NT2/D1 (cell line): ENCODE measurements around the gene RNF115.

Experiments used
- DNase-seq: peaks from one replicate; pipeline ENCODE4 v3.0.0-alpha.2; 2011; ENCODE audit warnings: low read depth, low spot score
- H3K27me3 ChIP-seq: 2 replicates; pipeline ENCODE4 v1.6.0; 2011; ENCODE audit warnings: mild to moderate bottlenecking; ENCODE audit not compliant: insufficient read length, insufficient read depth
- H3K36me3 ChIP-seq: 2 replicates; pipeline ENCODE4 v1.6.1; 2011; ENCODE audit warnings: mild to moderate bottlenecking, low read length, mixed read lengths; ENCODE audit not compliant: insufficient read depth, insufficient read length
- H3K4me1 ChIP-seq: 2 replicates; pipeline ENCODE4 v1.5.1; 2011; ENCODE audit not compliant: insufficient read depth, insufficient read length
- H3K4me3 ChIP-seq: 2 replicates; pipeline ENCODE4 v1.5.1; 2011; ENCODE audit warnings: low read depth; ENCODE audit not compliant: insufficient read length
- H3K9ac ChIP-seq: 2 replicates; pipeline ENCODE4 v1.6.0; 2011; ENCODE audit warnings: low read depth; ENCODE audit not compliant: insufficient read length
- H3K9me3 ChIP-seq: 2 replicates; pipeline ENCODE4 v1.5.1; 2011; ENCODE audit warnings: mild to moderate bottlenecking, low read length; ENCODE audit not compliant: insufficient read depth
- SUZ12 ChIP-seq: IDR thresholded peaks from 2 replicates; pipeline ENCODE4 v1.6.1; 2011; ENCODE audit not compliant: insufficient read length, insufficient read depth; ENCODE audit errors: extremely low read depth
- YY1 ChIP-seq: IDR thresholded peaks from 2 replicates; pipeline ENCODE4 v1.6.1; 2011; ENCODE audit not compliant: insufficient read length, insufficient read depth
- ZNF274 ChIP-seq: IDR thresholded peaks from 2 replicates; pipeline ENCODE4 v1.6.1; 2011; ENCODE audit warnings: mild to moderate bottlenecking, low read depth, low read length

Gene RNF115

DNA sequence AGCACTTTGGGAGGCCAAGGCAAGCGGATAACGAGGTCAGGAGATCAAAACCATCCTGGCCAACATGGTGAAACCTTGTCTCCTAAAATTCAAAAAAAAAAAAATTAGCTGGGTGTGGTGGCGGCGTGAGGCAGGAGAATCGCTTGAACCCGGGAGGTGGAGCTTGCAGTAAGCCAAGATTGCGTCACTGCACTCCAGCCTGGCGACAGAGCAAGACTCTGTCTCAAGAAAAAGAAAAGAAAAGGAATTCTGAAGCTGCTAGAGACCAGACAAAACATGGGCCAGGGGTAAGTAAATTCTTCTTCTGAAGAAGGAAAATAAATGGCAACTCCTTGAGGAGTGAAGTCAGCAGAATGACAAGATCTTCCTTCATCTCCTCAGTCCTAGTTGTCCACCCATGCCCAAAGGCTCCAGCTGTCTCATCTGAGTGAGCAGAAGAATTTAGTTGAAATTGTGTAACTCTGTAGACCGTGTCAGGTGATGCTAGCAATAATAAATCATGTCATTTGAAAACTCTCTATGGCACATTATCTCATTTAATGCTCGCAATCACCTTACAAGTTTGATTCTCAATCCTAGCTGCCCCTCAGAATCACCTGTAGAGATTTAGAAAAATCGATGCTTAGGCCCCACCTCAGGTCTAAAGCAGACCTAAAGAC, 131.0 kb downstream of the RNF115 start:
- TF ChIP-seq YY1 = no peak
- H3K4me3 ChIP-seq = no peak overlapping the region
- DNase-seq = no peak
- no peaks in the 10 kb centered on the region for H3K36me3 ChIP-seq
- H3K9me3 ChIP-seq = no peaks in the 10 kb centered on the region
- H3K27me3 ChIP-seq = peaks cover 4% of the 10 kb centered on the region
- no peaks in the 10 kb centered on the region for H3K4me1 ChIP-seq
- H3K9ac ChIP-seq = no peak overlapping the region

- DNase-seq = peak; percentile 23
- H3K9me3 ChIP-seq = no peaks in the 10 kb centered on the region
Measured at GRCh38 chr1:145690587-145691558, 133.0 kb downstream of the RNF115 start.

DNA sequence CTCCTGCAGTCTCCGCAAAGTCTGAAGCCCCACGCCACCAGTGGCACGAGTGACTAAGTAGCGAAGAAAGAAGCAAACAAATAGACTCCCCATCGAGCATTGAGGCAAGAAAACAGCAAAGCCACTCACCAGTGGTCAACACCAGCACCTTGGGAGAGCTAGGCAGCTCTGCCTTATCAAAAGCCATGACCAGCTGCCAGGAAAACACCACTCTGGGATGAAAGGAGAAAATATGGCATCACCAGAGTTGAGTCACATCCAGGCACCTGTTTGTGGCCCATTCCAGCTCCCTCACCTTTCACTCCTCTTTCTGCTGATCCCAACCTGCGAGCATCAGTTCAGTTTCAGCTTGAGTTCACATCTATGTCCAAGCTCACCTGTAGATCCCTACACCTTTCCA, 134.0 kb downstream of the RNF115 start:
- DNase-seq = no peak
- TF ChIP-seq ZNF274 (no peak), YY1 (no peak), SUZ12 (no peak)
- no peaks in the 10 kb centered on the region for H3K36me3 ChIP-seq
- H3K9ac ChIP-seq = no peak overlapping the region
- no peaks in the 10 kb centered on the region for H3K9me3 ChIP-seq
- H3K4me1 ChIP-seq = no peaks in the 10 kb centered on the region
- no peaks in the 10 kb centered on the region for H3K27me3 ChIP-seq
- no peak overlapping the region for H3K4me3 ChIP-seq

More at GRCh38 chr1:145690587-145691558, 133.0 kb downstream of the RNF115 start:
- peaks cover 3% of the 10 kb centered on the region for H3K27me3 ChIP-seq
- no peak overlapping the region for H3K4me3 ChIP-seq
- no peak overlapping the region for H3K9ac ChIP-seq
- H3K4me1 ChIP-seq = no peaks in the 10 kb centered on the region
- TF ChIP-seq ZNF274 (no peak), SUZ12 (no peak), YY1 (no peak)
- H3K36me3 ChIP-seq = no peaks in the 10 kb centered on the region

DNA sequence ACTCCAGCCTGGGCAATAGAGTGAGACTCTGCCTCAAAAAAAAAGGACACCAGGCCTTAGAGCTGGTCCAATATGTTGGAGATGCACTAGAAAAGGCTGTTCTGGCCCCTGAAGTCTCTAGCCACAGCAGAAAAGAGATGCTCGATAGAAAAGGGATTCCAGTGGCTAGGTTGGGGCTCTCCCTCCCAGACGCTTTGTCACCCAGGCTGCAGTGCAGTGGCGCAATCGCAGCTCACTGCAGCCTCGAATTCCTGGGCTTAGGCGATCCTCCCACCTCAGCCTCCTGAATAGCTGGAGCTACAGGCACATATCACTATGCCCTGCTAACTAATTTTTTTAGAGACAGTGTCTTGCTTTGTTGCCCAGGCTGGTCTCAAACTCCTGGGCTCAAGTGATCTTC, 135.0 kb downstream of the RNF115 start:
- no peaks in the 10 kb centered on the region for H3K27me3 ChIP-seq
- H3K36me3 ChIP-seq = no peaks in the 10 kb centered on the region
- no peak overlapping the region for H3K9ac ChIP-seq
- H3K4me3 ChIP-seq = no peak overlapping the region
- H3K9me3 ChIP-seq = no peaks in the 10 kb centered on the region
- no peak for DNase-seq
- TF ChIP-seq YY1 (no peak), SUZ12 (no peak), ZNF274 (no peak)
- no peaks in the 10 kb centered on the region for H3K4me1 ChIP-seq
